Femur (tissue), 1 donor: ENCODE measurements around the gene CD14.
"Not testable (repeated sequence)": the region's sequence is repeated elsewhere in the genome, so short reads cannot be mapped to it uniquely, and the experiment has no call there.

ENCODE experiments used
- DNase-seq: peaks from one replicate; pipeline ENCODE4 v3.0.0-alpha.2; 2017

CD14 gene

DNA sequence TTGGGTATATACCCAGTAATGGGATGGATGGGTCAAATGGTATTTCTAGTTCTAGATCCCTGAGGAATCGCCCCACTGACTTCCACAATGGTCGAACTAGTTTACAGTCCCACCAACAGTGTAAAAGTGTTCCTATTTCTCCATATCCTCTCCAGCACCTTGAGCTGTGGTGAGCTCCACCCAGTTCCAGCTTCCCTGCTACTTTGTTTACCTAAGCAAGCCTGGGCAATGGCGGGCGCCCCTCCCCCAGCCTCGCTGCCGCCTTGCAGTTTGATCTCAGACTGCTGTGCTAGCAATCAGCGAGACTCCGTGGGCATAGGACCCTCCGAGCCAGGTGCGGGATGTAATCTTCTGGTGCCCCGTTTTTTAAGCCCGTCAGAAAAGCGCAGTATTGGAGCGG lies 39.9 kb downstream of the CD14 start:
- DNase-seq, result not testable (repeated sequence)

DNA sequence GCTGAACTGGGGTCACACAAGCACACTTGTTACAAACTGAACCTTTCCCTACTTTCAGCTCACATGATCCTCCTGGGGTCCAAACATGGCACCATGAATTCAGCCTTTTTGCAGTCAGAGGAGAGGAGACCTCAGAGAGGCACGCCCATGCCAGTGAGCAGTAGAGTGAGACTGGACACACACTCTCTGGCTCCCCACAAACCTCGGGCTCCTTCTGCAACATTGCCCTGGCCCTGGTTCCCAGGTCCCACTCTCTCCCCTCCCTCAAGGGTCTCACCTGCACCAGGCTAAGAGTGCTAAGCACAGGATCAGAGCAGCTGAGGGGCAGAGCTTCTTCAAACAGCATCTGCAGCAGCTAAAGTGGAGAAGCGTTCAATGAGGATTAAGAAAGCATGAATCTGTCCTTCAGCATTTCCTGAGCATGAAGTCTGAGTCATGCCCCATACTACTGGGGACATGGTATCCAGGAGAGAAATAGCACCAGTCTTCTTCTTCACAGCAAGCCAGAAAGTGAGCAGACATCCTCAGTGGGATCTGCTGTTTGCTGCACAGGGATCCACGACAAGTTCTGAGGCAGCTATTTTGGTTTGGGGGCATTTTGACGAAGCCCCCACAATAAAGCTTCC lies 41.1 kb downstream of the CD14 start:
- no peak for DNase-seq

DNA sequence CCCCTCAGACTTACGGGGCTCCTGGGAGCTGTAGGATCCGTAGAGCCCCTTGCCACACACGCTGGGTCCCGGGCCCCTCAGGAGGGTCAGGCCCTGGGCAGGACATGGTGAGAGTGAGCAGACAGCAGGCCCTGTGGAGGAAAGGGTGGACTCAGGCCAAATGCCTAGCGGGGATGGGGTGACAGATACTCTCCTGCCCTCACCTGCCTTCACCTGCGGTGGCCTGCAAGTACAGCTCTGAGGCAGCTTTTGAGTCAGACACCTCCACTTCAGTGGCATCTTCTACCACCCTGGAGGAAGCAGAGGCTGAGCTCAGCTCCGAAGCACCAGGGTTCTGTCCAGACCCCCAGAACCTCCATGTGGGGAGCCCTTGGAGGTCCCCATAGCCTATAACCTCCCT lies 42.1 kb downstream of the CD14 start:
- no peak for DNase-seq

DNA sequence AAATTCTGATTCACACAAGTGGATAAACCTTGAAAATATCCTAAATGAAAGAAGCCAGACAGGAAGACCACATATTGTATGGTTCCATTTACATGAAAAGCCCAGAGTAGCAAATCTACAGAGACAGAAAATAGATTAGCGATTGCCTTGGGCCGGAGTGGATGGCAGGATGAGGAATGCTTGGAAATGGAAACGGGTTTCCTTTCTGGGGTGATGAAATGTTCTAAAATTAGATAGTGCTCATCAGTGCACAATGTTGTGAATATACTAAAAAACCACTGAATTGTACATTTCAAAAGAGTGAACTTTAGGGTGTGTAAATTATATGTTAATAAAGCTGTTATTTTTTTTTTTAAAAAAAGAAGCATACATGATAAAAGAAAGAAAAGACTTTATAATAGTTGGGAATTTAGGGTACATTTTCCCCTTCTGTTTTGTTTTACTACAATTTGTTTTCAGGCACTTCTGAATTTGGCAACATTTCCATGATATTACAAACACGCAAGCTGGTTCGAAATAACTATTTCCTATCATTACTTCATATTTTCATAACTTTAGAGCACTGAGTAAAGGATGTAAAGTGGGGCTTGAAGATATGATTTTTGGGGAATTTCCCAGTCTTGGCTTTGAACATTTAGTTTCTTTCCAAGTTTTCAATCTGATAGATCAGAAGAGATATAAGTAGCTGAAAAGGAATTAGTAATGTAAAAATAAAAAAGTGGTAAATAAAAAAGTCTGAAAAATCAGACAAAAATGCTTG lies 44.5 kb downstream of the CD14 start:
- no peak for DNase-seq

DNA sequence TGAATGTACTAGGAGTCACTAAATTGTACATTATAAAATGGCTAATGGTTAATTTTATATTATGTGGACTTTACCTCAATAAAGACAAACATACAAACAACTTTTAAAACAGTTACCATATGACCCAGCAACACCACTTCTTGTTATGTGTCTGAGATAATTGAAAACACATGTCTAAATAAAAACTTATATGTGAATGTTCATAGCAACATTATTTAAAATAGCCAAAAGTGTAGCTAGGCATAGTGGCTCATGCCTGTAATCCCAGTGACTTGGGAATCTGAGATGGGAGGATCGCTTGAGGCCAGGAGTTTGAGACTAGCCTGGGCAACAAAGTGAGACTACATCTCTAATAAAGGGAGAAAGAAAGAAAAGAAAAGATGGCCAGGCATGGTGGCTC lies 45.5 kb downstream of the CD14 start:
- no peak for DNase-seq
